Measurements from ENCODE around the gene KCNJ6.

- TF ChIP-seq, protein P1, sequence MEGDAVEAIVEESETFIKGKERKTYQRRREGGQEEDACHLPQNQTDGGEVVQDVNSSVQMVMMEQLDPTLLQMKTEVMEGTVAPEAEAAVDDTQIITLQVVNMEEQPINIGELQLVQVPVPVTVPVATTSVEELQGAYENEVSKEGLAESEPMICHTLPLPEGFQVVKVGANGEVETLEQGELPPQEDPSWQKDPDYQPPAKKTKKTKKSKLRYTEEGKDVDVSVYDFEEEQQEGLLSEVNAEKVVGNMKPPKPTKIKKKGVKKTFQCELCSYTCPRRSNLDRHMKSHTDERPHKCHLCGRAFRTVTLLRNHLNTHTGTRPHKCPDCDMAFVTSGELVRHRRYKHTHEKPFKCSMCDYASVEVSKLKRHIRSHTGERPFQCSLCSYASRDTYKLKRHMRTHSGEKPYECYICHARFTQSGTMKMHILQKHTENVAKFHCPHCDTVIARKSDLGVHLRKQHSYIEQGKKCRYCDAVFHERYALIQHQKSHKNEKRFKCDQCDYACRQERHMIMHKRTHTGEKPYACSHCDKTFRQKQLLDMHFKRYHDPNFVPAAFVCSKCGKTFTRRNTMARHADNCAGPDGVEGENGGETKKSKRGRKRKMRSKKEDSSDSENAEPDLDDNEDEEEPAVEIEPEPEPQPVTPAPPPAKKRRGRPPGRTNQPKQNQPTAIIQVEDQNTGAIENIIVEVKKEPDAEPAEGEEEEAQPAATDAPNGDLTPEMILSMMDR (IDR thresholded peaks at IDR 0.05): no peak
- no peak for TF ChIP-seq POLR2A (IDR thresholded peaks at IDR 0.05)
Observed at GRCh38 chr21:37829447-37829846, 86.8 kb downstream of the KCNJ6 start.

Data from testis (tissue), 2 donors.